ENCODE data around the gene SMIM45.

SMIM45 gene

GRCh38 chr22:41963453-41964111 lies 11.6 kb downstream of the SMIM45 start:
- H3K27ac ChIP-seq: no peak overlapping the region
- H3K36me3 ChIP-seq: no peaks in the 10 kb centered on the region
- H3K9me3 ChIP-seq: no peaks in the 10 kb centered on the region
- no peak overlapping the region for H3K4me3 ChIP-seq
- 78% methylated on average over 9 of the region's 9 CpGs for WGBS
- no peak for DNase-seq (ENCODE audit: low spot score in 2 of 2)
- H3K27me3 ChIP-seq: no peaks in the 10 kb centered on the region
- H3K4me1 ChIP-seq: no peaks in the 10 kb centered on the region
- TF ChIP-seq POLR2A (IDR thresholded peaks at IDR 0.05) (no peak), EP300 (IDR thresholded peaks at IDR 0.05) (no peak)
- TF ChIP-seq, protein P1, sequence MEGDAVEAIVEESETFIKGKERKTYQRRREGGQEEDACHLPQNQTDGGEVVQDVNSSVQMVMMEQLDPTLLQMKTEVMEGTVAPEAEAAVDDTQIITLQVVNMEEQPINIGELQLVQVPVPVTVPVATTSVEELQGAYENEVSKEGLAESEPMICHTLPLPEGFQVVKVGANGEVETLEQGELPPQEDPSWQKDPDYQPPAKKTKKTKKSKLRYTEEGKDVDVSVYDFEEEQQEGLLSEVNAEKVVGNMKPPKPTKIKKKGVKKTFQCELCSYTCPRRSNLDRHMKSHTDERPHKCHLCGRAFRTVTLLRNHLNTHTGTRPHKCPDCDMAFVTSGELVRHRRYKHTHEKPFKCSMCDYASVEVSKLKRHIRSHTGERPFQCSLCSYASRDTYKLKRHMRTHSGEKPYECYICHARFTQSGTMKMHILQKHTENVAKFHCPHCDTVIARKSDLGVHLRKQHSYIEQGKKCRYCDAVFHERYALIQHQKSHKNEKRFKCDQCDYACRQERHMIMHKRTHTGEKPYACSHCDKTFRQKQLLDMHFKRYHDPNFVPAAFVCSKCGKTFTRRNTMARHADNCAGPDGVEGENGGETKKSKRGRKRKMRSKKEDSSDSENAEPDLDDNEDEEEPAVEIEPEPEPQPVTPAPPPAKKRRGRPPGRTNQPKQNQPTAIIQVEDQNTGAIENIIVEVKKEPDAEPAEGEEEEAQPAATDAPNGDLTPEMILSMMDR (IDR thresholded peaks at IDR 0.05): no peak

DNA sequence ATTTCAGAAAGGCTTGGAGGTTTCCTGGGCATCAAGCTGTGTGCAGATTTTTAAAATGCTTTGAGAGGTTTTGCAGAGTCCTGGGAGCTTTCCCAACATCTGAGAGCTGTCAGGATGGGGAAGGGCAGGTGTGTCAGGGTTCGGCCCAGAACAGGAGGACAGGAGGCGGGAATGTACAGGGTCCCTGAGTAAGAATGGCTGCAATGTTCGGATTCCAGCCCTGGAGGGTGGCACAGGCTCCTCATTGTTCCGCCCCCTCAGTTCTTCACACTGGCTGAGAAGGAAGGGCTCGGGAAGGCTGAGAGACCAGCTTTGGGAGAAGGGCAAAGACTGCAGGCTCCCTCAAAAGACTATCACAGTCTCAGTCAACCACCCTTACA lies 12.2 kb downstream of the SMIM45 start:
- no peak for DNase-seq (ENCODE audit: low spot score in 2 of 2)
- no peaks in the 10 kb centered on the region for H3K9me3 ChIP-seq

DNA sequence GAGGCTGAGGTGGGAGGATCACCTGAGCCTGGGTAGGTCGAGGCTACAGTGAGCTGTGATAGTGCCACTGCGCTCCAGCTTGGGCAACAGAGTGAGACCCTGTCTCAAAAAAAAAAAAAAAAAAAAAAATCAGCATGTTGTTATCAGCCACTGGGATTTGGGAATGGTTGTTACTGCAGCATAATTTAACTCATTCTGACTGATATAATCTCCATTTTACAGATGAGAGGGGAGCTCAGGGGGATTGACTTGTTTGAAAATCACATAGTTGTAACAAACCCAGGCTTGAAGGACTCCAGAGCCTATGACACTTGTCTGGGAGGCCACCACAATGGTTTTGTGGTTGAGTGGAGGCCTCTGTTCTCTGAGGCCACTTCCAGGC lies 14.3 kb downstream of the SMIM45 start:
- no peak overlapping the region for H3K4me3 ChIP-seq
- no peaks in the 10 kb centered on the region for H3K36me3 ChIP-seq
- H3K27ac ChIP-seq: no peak overlapping the region
- peaks cover 2% of the 10 kb centered on the region for H3K27me3 ChIP-seq
- H3K9me3 ChIP-seq: no peaks in the 10 kb centered on the region
- 98% methylated on average over 2 of the region's 2 CpGs for WGBS
- no peak for DNase-seq (ENCODE audit: low spot score in 2 of 2)
- TF ChIP-seq POLR2AphosphoS5 (IDR thresholded peaks at IDR 0.05) (no peak), EP300 (IDR thresholded peaks at IDR 0.05) (no peak), POLR2A (IDR thresholded peaks at IDR 0.05) (no peak)
- TF ChIP-seq, protein P1 (IDR thresholded peaks at IDR 0.05): no peak
- no peaks in the 10 kb centered on the region for H3K4me1 ChIP-seq

More for the DNA sequence above, 12.2 kb downstream of the SMIM45 start:
- TF ChIP-seq EP300 (IDR thresholded peaks at IDR 0.05) (no peak), POLR2AphosphoS5 (IDR thresholded peaks at IDR 0.05) (no peak), POLR2A (IDR thresholded peaks at IDR 0.05) (no peak)
- TF ChIP-seq, protein P1 (IDR thresholded peaks at IDR 0.05): no peak
- Histone ChIP-seq H3K27me3 (no peaks in the 10 kb centered on the region), H3K27ac (no peak overlapping the region), H3K36me3 (no peaks in the 10 kb centered on the region), H3K4me3 (no peak overlapping the region), H3K4me1 (no peaks in the 10 kb centered on the region)
- WGBS: 54% methylated on average over 5 of the region's 5 CpGs

DNA sequence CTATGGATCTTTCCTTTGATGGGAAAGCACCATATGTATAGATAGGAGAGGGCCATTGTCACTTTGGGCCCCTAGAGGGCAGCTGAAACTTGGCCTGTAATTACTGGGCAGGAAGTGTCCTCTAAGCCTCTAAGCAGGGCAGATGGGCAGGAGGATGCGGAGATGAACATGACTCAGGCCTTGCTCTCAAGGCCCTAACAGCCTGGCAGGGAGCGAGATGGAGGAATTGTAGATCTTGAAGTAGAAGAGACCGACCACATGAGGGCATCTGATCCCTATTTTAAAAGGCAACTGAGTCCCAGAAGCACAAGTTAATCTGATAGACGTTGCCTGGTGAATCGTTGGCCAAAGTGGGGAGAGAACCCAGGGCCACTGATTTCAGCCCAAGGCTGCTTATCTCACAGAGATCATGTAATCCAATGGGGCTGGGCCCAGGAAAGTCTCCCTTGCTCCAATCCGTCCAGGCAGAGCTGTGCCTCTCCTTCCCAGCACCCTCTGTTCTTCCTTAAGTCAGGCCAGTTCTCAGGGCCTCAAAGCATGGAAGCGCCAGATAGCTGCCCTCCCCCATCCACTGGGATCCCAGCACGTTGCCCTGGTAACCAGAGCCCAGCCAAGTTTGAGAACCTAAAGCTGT lies 14.8 kb downstream of the SMIM45 start:
- H3K36me3 ChIP-seq: no peaks in the 10 kb centered on the region
- 38% methylated on average over 8 of the region's 8 CpGs for WGBS
- DNase-seq (ENCODE audit: low spot score in 2 of 2): no peak
- H3K4me1 ChIP-seq: no peaks in the 10 kb centered on the region
- H3K9me3 ChIP-seq: no peaks in the 10 kb centered on the region
- no peak overlapping the region for H3K27ac ChIP-seq
- TF ChIP-seq, protein P1 (IDR thresholded peaks at IDR 0.05): peak in 1 of 2 donors; percentile 31
- TF ChIP-seq POLR2AphosphoS5 (IDR thresholded peaks at IDR 0.05): no peak
- TF ChIP-seq EP300 (IDR thresholded peaks at IDR 0.05): no peak
- no peak for TF ChIP-seq POLR2A (IDR thresholded peaks at IDR 0.05)
- peaks cover 7% of the 10 kb centered on the region for H3K27me3 ChIP-seq
- H3K4me3 ChIP-seq: no peak overlapping the region

GRCh38 chr22:41968601-41969000 lies 16.7 kb downstream of the SMIM45 start:
- H3K4me1 ChIP-seq: no peaks in the 10 kb centered on the region

More at GRCh38 chr22:41968601-41969000, 16.7 kb downstream of the SMIM45 start:
- 44% methylated on average over 8 of the region's 9 CpGs for WGBS
- Histone ChIP-seq H3K27me3 (peaks cover 20% of the 10 kb centered on the region), H3K36me3 (no peaks in the 10 kb centered on the region), H3K4me3 (no peak overlapping the region), H3K27ac (no peak overlapping the region), H3K9me3 (no peaks in the 10 kb centered on the region)
- DNase-seq (ENCODE audit: low spot score in 2 of 2): no peak
- TF ChIP-seq POLR2A (IDR thresholded peaks at IDR 0.05): no peak
- TF ChIP-seq EP300 (IDR thresholded peaks at IDR 0.05): no peak
- TF ChIP-seq POLR2AphosphoS5 (IDR thresholded peaks at IDR 0.05): no peak
- TF ChIP-seq, protein P1 (IDR thresholded peaks at IDR 0.05): no peak

All from suprapubic skin (tissue), 4 donors.